Prostate gland (tissue), 2 donors: ENCODE results near the gene THAP4.

Experiments used
- POLR2A ChIP-seq: fragments of 450-650 bp; IDR thresholded peaks from one replicate; pipeline ENCODE4 v1.6.1; 2016; ENCODE audit warnings: antibody characterized with exemption, mild to moderate bottlenecking
- POLR2AphosphoS5 ChIP-seq: sonication (generic); formaldehyde crosslinking; IDR thresholded peaks from one replicate; pipeline ENCODE4 v1.6.1; 2017; ENCODE audit warnings: antibody characterized with exemption
- TF ChIP-seq, protein P1 (sequence below), 4 experiments: fragments of 200-600 bp in 2 of 4; fragments of 450-650 bp in 2 of 4; sonication (generic) in 2 of 4; IDR thresholded peaks; 1 replicate in 3 of 4; 2 replicates in 1 of 4; pipeline ENCODE4 v1.5.1; 2016 to 2019; ENCODE audit warnings: antibody characterized with exemption in 4 of 4, mild to moderate bottlenecking in 2 of 4, moderate library complexity in 2 of 4

DNA sequence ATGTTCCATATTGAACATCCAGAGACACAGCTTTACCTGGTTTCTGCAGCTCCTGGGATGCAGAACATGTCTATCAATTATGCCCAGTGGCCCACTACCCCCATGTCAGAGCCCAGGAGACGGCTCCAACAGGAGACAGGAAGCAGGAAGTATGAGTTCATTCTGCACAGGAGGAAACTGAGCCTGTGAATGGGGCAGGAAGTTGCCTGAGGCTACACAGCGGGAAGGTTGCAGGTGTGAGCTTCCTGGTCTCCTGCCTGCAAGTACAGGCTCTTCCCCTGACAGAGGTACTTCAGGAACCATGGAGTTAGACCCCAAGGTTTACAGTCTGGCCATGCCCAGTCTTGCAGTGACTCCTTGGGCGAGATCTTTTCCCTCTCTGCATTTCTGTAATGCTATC is 81.2 kb downstream of the THAP4 start:
- TF ChIP-seq, protein P1, sequence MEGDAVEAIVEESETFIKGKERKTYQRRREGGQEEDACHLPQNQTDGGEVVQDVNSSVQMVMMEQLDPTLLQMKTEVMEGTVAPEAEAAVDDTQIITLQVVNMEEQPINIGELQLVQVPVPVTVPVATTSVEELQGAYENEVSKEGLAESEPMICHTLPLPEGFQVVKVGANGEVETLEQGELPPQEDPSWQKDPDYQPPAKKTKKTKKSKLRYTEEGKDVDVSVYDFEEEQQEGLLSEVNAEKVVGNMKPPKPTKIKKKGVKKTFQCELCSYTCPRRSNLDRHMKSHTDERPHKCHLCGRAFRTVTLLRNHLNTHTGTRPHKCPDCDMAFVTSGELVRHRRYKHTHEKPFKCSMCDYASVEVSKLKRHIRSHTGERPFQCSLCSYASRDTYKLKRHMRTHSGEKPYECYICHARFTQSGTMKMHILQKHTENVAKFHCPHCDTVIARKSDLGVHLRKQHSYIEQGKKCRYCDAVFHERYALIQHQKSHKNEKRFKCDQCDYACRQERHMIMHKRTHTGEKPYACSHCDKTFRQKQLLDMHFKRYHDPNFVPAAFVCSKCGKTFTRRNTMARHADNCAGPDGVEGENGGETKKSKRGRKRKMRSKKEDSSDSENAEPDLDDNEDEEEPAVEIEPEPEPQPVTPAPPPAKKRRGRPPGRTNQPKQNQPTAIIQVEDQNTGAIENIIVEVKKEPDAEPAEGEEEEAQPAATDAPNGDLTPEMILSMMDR (IDR thresholded peaks at IDR 0.05): no peak
- no peak for TF ChIP-seq POLR2AphosphoS5
- TF ChIP-seq POLR2A: no peak
